K562 (cell line): ENCODE results near the gene PRKCE. TPM values are rescaled to one million over a fixed set of nuclear protein-coding genes. Genes with fewer than 3 reads are reported as not detected.

ENCODE experiments used
- BCL6 ChIP-seq: fragments of 250-450 bp; sonication (Bioruptor Pico); IDR thresholded peaks from 2 replicates; pipeline ENCODE4 v1.4.0; 2020
- BCLAF1 ChIP-seq, 2 experiments: fragments of 450-650 bp in 1 of 2; IDR thresholded peaks; 2 replicates each; pipeline ENCODE4 v1.6.1; 2011 to 2017; ENCODE audit warnings: low read depth in 2 of 2, antibody characterized with exemption in 1 of 2, borderline replicate concordance in 1 of 2, low read length in 1 of 2, mild to moderate bottlenecking in 1 of 2, mixed read lengths in 1 of 2; ENCODE audit not compliant: control insufficient read depth in 1 of 2
- BRD9 ChIP-seq: fragments of 450-650 bp; IDR thresholded peaks from 2 replicates; pipeline ENCODE4 v1.6.1; 2018; ENCODE audit warnings: low read depth; ENCODE audit not compliant: partially characterized antibody
- ESRRB ChIP-seq: fragments of 250-450 bp; sonication (Bioruptor Pico); IDR thresholded peaks from 2 replicates; pipeline ENCODE4 v1.5.0; 2020; ENCODE audit warnings: mild to moderate bottlenecking, moderate library complexity, borderline replicate concordance
- MGA ChIP-seq: fragments of 450-650 bp; IDR thresholded peaks from 2 replicates; pipeline ENCODE4 v1.6.1; 2016; ENCODE audit warnings: mild to moderate bottlenecking, moderate library complexity
- SREBF1 ChIP-seq: fragments of 150-350 bp; IDR thresholded peaks from 2 replicates; pipeline ENCODE4 v1.6.1; 2014; ENCODE audit warnings: antibody characterized with exemption, low read depth, low read length, borderline replicate concordance
- TCF3 ChIP-seq: sonication (generic); formaldehyde crosslinking; IDR thresholded peaks from 2 replicates; pipeline ENCODE4 v1.4.0; 2020; ENCODE audit warnings: mild to moderate bottlenecking, missing genetic modification reagents
- WHSC1 ChIP-seq: IDR thresholded peaks from one replicate; pipeline ENCODE4 v1.6.1; 2012; ENCODE audit warnings: low read length, control low read depth, inconsistent platforms
- polyA plus RNA-seq, 8 experiments: library from polyadenylated mRNA; depleted of rRNA in 4 of 8; stranded (reverse) in 5 of 8; unstranded in 3 of 8; fragments of >200 nt; fragmentation: Nextera tagmentation in 2 of 8; fragmentation: Illumina TruSeq in 1 of 8; extraction: Ambion mirVana in 2 of 8; extraction: Trizol in 1 of 8; gene quantifications; 2 replicates each; pipeline versions ENCODE4 v1.2.1 to v1.2.3, GENCODE V29; 2011 to 2014; ENCODE audit warnings: inconsistent platforms in 1 of 8, missing spikeins in 1 of 8
- total RNA-seq, 7 experiments: library from RNA; depleted of rRNA in 6 of 7; stranded (reverse); fragments of >200 nt in 6 of 7; fragmentation: Illumina TruSeq in 2 of 7; extraction: Trizol in 2 of 7; gene quantifications; 2 replicates each; pipeline versions ENCODE4 v1.2.1 to v1.2.3, GENCODE V29; 2011 to 2021; ENCODE audit warnings: low replicate concordance in 1 of 7
- TF ChIP-seq, protein P1 (sequence below): sonication (generic); formaldehyde crosslinking; IDR thresholded peaks from 2 replicates; pipeline ENCODE4 v1.8.1; 2023; ENCODE audit warnings: mild to moderate bottlenecking, missing genetic modification reagents, moderate library complexity
- TF ChIP-seq, protein P2 (sequence below): fragments of 450-650 bp; IDR thresholded peaks from 2 replicates; pipeline ENCODE4 v1.7.0; 2016; ENCODE audit warnings: borderline replicate concordance

The PRKCE gene
- total and polyA plus RNA-seq, 9 of the 15 experiments (the other 6 are each of a cell fraction or from before 2014, with no cell fraction given) = 0.06 to 1.0 (median 0.22) TPM; not detected in 1

- TF ChIP-seq MGA = no peak
- TF ChIP-seq ESRRB (CRISPR knock-in tag) = no peak
- TF ChIP-seq, protein P1, sequence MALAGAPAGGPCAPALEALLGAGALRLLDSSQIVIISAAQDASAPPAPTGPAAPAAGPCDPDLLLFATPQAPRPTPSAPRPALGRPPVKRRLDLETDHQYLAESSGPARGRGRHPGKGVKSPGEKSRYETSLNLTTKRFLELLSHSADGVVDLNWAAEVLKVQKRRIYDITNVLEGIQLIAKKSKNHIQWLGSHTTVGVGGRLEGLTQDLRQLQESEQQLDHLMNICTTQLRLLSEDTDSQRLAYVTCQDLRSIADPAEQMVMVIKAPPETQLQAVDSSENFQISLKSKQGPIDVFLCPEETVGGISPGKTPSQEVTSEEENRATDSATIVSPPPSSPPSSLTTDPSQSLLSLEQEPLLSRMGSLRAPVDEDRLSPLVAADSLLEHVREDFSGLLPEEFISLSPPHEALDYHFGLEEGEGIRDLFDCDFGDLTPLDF = no peak
- no peak for TF ChIP-seq SREBF1
- TF ChIP-seq, protein P2, sequence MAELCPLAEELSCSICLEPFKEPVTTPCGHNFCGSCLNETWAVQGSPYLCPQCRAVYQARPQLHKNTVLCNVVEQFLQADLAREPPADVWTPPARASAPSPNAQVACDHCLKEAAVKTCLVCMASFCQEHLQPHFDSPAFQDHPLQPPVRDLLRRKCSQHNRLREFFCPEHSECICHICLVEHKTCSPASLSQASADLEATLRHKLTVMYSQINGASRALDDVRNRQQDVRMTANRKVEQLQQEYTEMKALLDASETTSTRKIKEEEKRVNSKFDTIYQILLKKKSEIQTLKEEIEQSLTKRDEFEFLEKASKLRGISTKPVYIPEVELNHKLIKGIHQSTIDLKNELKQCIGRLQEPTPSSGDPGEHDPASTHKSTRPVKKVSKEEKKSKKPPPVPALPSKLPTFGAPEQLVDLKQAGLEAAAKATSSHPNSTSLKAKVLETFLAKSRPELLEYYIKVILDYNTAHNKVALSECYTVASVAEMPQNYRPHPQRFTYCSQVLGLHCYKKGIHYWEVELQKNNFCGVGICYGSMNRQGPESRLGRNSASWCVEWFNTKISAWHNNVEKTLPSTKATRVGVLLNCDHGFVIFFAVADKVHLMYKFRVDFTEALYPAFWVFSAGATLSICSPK = no peak
- TF ChIP-seq WHSC1 = no peak
- TF ChIP-seq BRD9 = no peak
- no peak for TF ChIP-seq BCLAF1 (IDR thresholded peaks at IDR 0.05; ENCODE audit: borderline replicate concordance in 1 of 2, control insufficient read depth in 1 of 2, low read depth in 2 of 2, low read length in 1 of 2)
- no peak for TF ChIP-seq BCL6 (CRISPR knock-in tag)
- TF ChIP-seq TCF3 (CRISPR knock-in tag) = no peak
These were observed 514.4 kb downstream of the PRKCE start (continued) for GRCh38 chr2:46165916-46166315.
